GM12864 (cell line): ENCODE measurements around the gene GPR82.

Experiments used
- DNase-seq: peaks from one replicate; pipeline ENCODE4 v3.0.0-alpha.2; 2011; ENCODE audit warnings: low read depth
- H3K4me3 ChIP-seq: 2 replicates; pipeline ENCODE4 v1.5.1; 2011; ENCODE audit warnings: mild to moderate bottlenecking, low read depth, low read length, control low read depth
- TF ChIP-seq, protein P1 (sequence below): IDR thresholded peaks from 2 replicates; pipeline ENCODE4 v1.5.1; 2011; ENCODE audit warnings: low read depth, mild to moderate bottlenecking, moderate library complexity, low read length, control low read depth, inconsistent platforms; ENCODE audit errors: missing control alignments

The GPR82 gene

DNA sequence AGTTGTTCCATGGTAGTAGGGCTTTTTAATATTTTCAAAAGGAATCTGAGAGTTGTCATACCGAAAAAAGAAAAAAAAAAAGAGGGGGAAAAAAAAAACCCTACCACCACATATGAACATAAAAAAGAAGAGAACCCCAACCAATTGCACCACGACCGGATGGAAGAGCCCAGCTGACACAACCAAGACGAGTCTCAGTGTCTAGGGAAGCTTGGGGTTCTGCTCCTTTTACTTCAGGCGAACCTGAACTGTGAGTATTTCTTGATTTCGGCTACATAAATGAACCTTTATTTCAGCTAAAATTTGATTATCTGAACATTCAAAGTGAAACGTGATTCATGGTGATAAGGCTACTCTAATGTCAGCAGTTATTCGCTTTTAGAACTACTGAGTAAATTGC, 35.1 kb upstream of the GPR82 start, which contains the start of gene GPR34:
TSS of gene GPR34 (plus strand) at position 139 of the 400 bp plus-strand sequence. CDS start 6,661 bp downstream, outside the sequence.
- no peak for DNase-seq
- TF ChIP-seq, protein P1, sequence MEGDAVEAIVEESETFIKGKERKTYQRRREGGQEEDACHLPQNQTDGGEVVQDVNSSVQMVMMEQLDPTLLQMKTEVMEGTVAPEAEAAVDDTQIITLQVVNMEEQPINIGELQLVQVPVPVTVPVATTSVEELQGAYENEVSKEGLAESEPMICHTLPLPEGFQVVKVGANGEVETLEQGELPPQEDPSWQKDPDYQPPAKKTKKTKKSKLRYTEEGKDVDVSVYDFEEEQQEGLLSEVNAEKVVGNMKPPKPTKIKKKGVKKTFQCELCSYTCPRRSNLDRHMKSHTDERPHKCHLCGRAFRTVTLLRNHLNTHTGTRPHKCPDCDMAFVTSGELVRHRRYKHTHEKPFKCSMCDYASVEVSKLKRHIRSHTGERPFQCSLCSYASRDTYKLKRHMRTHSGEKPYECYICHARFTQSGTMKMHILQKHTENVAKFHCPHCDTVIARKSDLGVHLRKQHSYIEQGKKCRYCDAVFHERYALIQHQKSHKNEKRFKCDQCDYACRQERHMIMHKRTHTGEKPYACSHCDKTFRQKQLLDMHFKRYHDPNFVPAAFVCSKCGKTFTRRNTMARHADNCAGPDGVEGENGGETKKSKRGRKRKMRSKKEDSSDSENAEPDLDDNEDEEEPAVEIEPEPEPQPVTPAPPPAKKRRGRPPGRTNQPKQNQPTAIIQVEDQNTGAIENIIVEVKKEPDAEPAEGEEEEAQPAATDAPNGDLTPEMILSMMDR, result no peak

DNA sequence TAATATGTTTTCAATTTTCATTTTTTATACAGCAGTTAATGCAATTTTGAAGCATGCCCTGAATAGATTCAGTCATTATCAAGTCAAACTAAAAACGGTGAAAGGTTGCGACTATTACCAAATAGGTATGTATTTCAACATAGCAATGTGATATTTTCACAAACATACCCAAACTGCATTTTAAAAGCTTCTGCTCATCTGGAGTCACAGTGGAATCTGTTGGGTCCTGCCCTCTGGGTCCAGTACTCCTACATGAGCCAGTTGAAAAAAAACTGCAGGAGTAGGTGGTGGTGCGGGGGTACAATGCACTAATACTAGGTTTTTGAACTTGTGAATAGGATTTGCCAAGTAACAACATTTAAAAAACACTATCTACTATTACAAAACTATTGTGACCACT, 34.3 kb upstream of the GPR82 start:
- no peak for DNase-seq
- TF ChIP-seq, protein P1, result no peak
- no peak overlapping the region for H3K4me3 ChIP-seq

More for the DNA sequence above, 35.1 kb upstream of the GPR82 start, which contains the start of gene GPR34:
- no peak within 1 kb of the TSS for H3K4me3 ChIP-seq

DNA sequence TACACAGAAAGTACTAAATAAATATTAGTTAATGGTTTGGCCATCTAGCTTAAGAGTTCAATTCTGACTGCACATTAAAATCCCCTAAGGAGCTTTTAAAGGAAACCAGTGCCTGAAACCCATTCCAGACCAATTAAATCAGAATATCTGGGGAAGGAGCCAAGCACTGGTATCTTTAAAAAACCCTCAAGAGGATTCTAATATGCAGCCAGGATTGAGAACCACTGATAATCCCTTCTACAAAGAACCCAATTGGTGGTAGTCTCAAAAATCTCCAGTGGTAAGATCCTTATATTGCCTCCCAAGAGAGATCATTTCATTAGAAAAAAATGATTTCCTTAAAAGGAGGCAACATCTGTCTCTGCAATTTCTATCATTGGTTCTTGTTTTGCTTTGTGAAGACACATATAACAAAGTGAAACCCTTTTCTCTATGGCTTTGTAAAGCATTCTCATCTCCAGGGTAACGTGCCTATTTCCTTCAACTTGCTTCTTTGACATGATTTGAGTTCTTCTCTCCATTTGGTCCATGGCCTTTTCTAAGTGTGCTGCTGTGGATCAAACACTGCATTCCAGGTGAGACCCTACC, 31.7 kb upstream of the GPR82 start:
- DNase-seq, result no peak
- TF ChIP-seq, protein P1, result no peak
- H3K4me3 ChIP-seq, result no peak overlapping the region

DNA sequence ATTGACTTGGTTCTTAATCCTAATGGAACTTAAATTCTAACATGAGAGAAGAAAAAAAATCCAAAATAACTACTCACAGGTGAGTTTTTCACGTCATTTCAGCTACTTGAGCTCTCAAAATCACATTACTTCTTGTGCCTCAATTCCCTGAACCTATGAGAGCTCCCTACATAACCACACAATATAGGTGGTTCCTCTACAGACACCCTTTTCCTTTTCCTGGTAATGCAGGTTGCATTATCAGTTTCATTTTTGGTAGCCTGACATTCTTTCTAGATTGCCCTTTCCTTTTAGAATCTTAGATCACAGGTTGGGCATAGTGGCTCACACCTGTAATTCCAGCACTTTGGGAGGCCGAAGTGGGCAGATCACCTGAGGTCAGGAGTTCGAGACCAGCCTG, 31.0 kb upstream of the GPR82 start:
- DNase-seq, result no peak
- TF ChIP-seq, protein P1, result no peak
- no peak overlapping the region for H3K4me3 ChIP-seq

DNA sequence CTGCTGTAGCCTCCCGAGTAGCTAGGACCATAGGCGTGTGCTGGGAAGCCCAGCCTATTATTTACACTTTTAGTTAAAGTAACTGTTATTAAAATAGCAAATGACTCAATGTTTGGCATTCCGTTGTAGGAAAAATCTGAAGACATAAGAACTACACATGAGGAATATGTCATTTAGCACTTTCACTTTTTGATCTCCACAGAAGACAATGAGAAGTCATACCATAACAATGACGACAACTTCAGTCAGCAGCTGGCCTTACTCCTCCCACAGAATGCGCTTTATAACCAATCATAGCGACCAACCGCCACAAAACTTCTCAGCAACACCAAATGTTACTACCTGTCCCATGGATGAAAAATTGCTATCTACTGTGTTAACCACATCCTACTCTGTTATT, 28.6 kb upstream of the GPR82 start:
- TF ChIP-seq, protein P1, result no peak
- H3K4me3 ChIP-seq, result no peak overlapping the region
- no peak for DNase-seq

DNA sequence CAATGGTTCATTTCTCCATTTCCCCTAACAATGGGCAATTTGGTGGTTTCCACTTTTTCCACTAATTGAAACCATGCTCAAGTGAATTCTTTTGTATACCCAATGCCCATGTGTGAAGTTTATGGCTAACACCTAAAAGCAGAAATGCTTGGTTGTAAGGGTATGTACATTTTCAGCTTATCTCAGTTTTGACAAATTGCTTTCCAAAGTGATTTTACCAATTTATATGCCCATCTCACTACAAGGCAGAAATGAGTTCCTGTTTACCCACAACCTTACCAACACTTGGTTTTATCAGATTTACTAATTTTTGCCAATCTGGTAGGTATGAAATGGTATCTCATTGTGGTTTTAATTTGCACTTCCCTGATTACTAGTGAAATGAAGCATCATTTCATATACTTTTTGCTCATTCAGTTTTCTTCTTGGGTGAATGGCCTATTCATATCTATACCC, 20.4 kb upstream of the GPR82 start:
- TF ChIP-seq, protein P1, result no peak
- H3K4me3 ChIP-seq, result no peak overlapping the region
- DNase-seq, result no peak

DNA sequence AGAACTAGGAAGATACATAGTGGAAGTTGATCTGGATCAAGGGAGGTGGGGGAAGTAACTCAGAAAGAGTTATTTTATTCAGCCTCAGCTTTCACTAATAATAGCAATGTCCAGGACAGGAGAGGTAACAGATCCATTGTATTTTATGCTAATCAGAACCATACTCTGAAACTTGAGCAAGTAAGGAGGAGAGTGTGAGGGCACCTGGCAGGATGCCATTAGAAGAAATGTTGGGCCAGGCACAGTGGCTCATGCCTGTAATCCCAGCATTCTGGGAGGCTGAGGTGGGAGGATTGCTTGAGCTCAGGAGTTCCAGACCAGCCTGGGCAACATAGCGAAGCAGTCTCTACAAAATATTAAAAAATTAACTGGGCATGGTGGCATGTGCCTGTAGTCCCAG, 18.9 kb upstream of the GPR82 start:
- TF ChIP-seq, protein P1, result no peak
- DNase-seq, result no peak

More for the DNA sequence above, 18.9 kb upstream of the GPR82 start:
- no peak overlapping the region for H3K4me3 ChIP-seq
